HEK293T (cell line): ENCODE data around the gene CYGB.

Experiments used
- ARNT ChIP-seq: fragments of 450-650 bp; IDR thresholded peaks from 2 replicates; pipeline ENCODE4 v1.6.1; 2017; ENCODE audit warnings: mild to moderate bottlenecking
- BHLHE40 ChIP-seq: fragments of 450-650 bp; IDR thresholded peaks from 2 replicates; pipeline ENCODE4 v1.6.1; 2016; ENCODE audit warnings: mild to moderate bottlenecking, moderate library complexity, borderline replicate concordance
- CTBP1 ChIP-seq: fragments of 450-650 bp; IDR thresholded peaks from 2 replicates; pipeline ENCODE4 v1.6.1; 2016; ENCODE audit warnings: borderline replicate concordance
- FOXA1 ChIP-seq: fragments of 450-650 bp; IDR thresholded peaks from 2 replicates; pipeline ENCODE4 v1.6.1; 2016; ENCODE audit warnings: mild to moderate bottlenecking
- FOXK2 ChIP-seq: fragments of 450-650 bp; IDR thresholded peaks from 2 replicates; pipeline ENCODE4 v1.6.1; 2016; ENCODE audit warnings: mild to moderate bottlenecking
- FOXM1 ChIP-seq: fragments of 450-650 bp; IDR thresholded peaks from 2 replicates; pipeline ENCODE4 v1.6.1; 2017; ENCODE audit warnings: mild to moderate bottlenecking, borderline replicate concordance
- NFRKB ChIP-seq: fragments of 450-650 bp; IDR thresholded peaks from 2 replicates; pipeline ENCODE4 v1.6.1; 2016; ENCODE audit warnings: mild to moderate bottlenecking, moderate library complexity
- SP1 ChIP-seq: fragments of 450-650 bp; IDR thresholded peaks from 2 replicates; pipeline ENCODE4 v1.6.1; 2017
- TARDBP ChIP-seq: fragments of 450-650 bp; IDR thresholded peaks from 2 replicates; pipeline ENCODE4 v1.6.1; 2016

- TF ChIP-seq TARDBP (no peak), BHLHE40 (no peak), CTBP1 (no peak), SP1 (no peak), NFRKB (no peak), ARNT (no peak), FOXK2 (no peak), FOXM1 (no peak), FOXA1 (no peak)
Observed at GRCh38 chr17:76536511-76537287, 810 bp downstream of the CYGB start.
